IMR-90 (cell line): ENCODE measurements around the gene FRMD4B. TPM values are rescaled to one million over a fixed set of nuclear protein-coding genes. Genes with fewer than 3 reads are reported as not detected.
"Not testable (repeated sequence)": the region's sequence is repeated elsewhere in the genome, so short reads cannot be mapped to it uniquely, and the experiment has no call there.

Experiments
- ATAC-seq: fragments of 200-7000 bp; cut with Tn5 transposase; 2 replicates; pipeline ENCODE4 v1.9.1; 2020; ENCODE audit warnings: low read depth, mild to moderate bottlenecking, moderate library complexity
- BruUV-seq: library from RNA; stranded (reverse); fragments of 400-500 nt; replicated peaks from 2 replicates; lab custom pipeline; 2021; lab: Mats Ljungman, UMichigan
- CTCF ChIA-PET: fragments of 300-600 bp; formaldehyde crosslinking; extraction: SDS; loops from one replicate; lab custom pipeline; 2021; ENCODE audit warnings: antibody characterized with exemption; lab: Yijun Ruan, JAX
- POLR2A ChIA-PET: fragments of 300-600 bp; sonication (Branson Sonifier 250); formaldehyde crosslinking; loops from one replicate; lab custom pipeline; 2022; ENCODE audit warnings: antibody characterized with exemption; ENCODE audit not compliant: unreplicated experiment; lab: Charles Lee
- DNase-seq: peaks from one replicate; pipeline ENCODE4 v3.0.0; 2013
- H2AFZ ChIP-seq: replicated peaks from 2 replicates; pipeline ENCODE3; 2013; ENCODE audit warnings: low read length, mild to moderate bottlenecking; ENCODE audit not compliant: poor library complexity
- H2AK5ac ChIP-seq: 2 replicates; pipeline ENCODE4 v1.6.1; 2013; ENCODE audit warnings: low read depth, low read length, inconsistent platforms
- H2AK9ac ChIP-seq: replicated peaks from 2 replicates; pipeline ENCODE3; 2013; ENCODE audit warnings: mild to moderate bottlenecking, low read depth, low read length, moderate library complexity; ENCODE audit not compliant: poor library complexity
- H2BK120ac ChIP-seq: 2 replicates; pipeline ENCODE4 v1.6.1; 2013; ENCODE audit warnings: low read depth, low read length, inconsistent platforms
- H2BK15ac ChIP-seq: 3 replicates; pipeline ENCODE4 v1.6.1; 2013; ENCODE audit warnings: low read depth, low read length, inconsistent platforms
- H2BK20ac ChIP-seq: 2 replicates; pipeline ENCODE4 v1.6.1; 2013; ENCODE audit warnings: low read depth, mild to moderate bottlenecking, inconsistent platforms, low read length, moderate library complexity
- H2BK5ac ChIP-seq: 2 replicates; pipeline ENCODE4 v1.6.1; 2013; ENCODE audit warnings: mild to moderate bottlenecking, low read depth, low read length, inconsistent platforms; ENCODE audit not compliant: poor library complexity, severe bottlenecking
- H3K14ac ChIP-seq: replicated peaks from 2 replicates; pipeline ENCODE4 v1.6.1; 2013; ENCODE audit warnings: low read depth, low read length, inconsistent platforms
- H3K18ac ChIP-seq: 2 replicates; pipeline ENCODE4 v1.6.1; 2013; ENCODE audit warnings: low read depth, low read length, control low read depth
- H3K23ac ChIP-seq: 2 replicates; pipeline ENCODE4 v1.6.1; 2013; ENCODE audit warnings: low read depth, low read length, inconsistent platforms
- H3K27ac ChIP-seq: 2 replicates; pipeline ENCODE4 v1.5.1; 2013; ENCODE audit warnings: mild to moderate bottlenecking, control low read depth, low read length; ENCODE audit not compliant: insufficient read depth
- H3K27me3 ChIP-seq: 2 replicates; pipeline ENCODE4 v1.6.1; 2013; ENCODE audit warnings: low read length; ENCODE audit not compliant: control insufficient read depth, insufficient read depth
- H3K36me3 ChIP-seq: 2 replicates; pipeline ENCODE4 v1.6.1; 2013; ENCODE audit warnings: low read length, mixed read lengths; ENCODE audit not compliant: control insufficient read depth, insufficient read depth
- H3K4ac ChIP-seq: 2 replicates; pipeline ENCODE4 v1.6.1; 2013; ENCODE audit warnings: low read depth, low read length, inconsistent platforms
- H3K4me1 ChIP-seq: 2 replicates; pipeline ENCODE4 v1.6.1; 2013; ENCODE audit warnings: low read length, mixed read lengths; ENCODE audit not compliant: control insufficient read depth, insufficient read depth
- H3K4me2 ChIP-seq: 2 replicates; pipeline ENCODE4 v1.6.1; 2013; ENCODE audit warnings: low read depth, mild to moderate bottlenecking, control low read depth, low read length, moderate library complexity
- H3K4me3 ChIP-seq: 2 replicates; pipeline ENCODE4 v1.5.1; 2013; ENCODE audit warnings: low read depth, mild to moderate bottlenecking, control low read depth, low read length, moderate library complexity; ENCODE audit not compliant: insufficient read depth
- H3K56ac ChIP-seq: 2 replicates; pipeline ENCODE4 v1.6.1; 2013; ENCODE audit warnings: low read length, inconsistent platforms; ENCODE audit not compliant: insufficient read depth; ENCODE audit errors: extremely low read depth
- H3K79me1 ChIP-seq, 2 experiments: 2 replicates each; pipeline ENCODE4 v1.6.1; 2013; ENCODE audit warnings: low read length in 2 of 2, inconsistent platforms in 1 of 2, low read depth in 1 of 2
- H3K9ac ChIP-seq: 2 replicates; pipeline ENCODE4 v1.6.1; 2013; ENCODE audit warnings: low read depth, low read length, control low read depth
- H3K9me1 ChIP-seq: 2 replicates; pipeline ENCODE4 v1.6.1; 2013; ENCODE audit warnings: low read length, inconsistent platforms; ENCODE audit not compliant: insufficient read depth
- H3K9me3 ChIP-seq: 2 replicates; pipeline ENCODE4 v1.6.1; 2013; ENCODE audit warnings: low read length; ENCODE audit not compliant: control insufficient read depth, insufficient read depth
- H4K20me1 ChIP-seq: 2 replicates; pipeline ENCODE4 v1.6.1; 2013; ENCODE audit warnings: low read length, inconsistent platforms; ENCODE audit not compliant: insufficient read depth
- H4K5ac ChIP-seq: 2 replicates; pipeline ENCODE4 v1.6.1; 2013; ENCODE audit warnings: mild to moderate bottlenecking, low read depth, low read length, control low read depth
- H4K8ac ChIP-seq, 2 experiments: 2 replicates each; pipeline ENCODE4 v1.6.1; 2013; ENCODE audit warnings: low read depth in 2 of 2, low read length in 2 of 2, control low read depth in 1 of 2, inconsistent platforms in 1 of 2
- H4K91ac ChIP-seq: 2 replicates; pipeline ENCODE4 v1.6.1; 2013; ENCODE audit warnings: low read depth, low read length, inconsistent platforms; ENCODE audit not compliant: insufficient read depth
- WGBS, 2 experiments: methylation state at CpG; one replicate each; pipeline versions ENCODE4 v1.1.5 to v1.1.7; 2013; ENCODE audit warnings: missing lambda C conversion rate in 2 of 2; ENCODE audit not compliant: insufficient read length in 1 of 2; ENCODE audit errors: extremely low coverage in 2 of 2; 5-methylcytosine and 5-hydroxymethylcytosine counted together
- dilution Hi-C: fragments of 300-500 bp; cut with HindIII; formaldehyde crosslinking; loops from one replicate; pipeline ENCODE4 v1.14.3; 2018; ENCODE audit warnings: low sequenced_read_pairs; ENCODE audit not compliant: unreplicated experiment
- in situ Hi-C: fragments of 300-500 bp; cut with MboI; formaldehyde crosslinking; loops from 3 replicates; pipeline ENCODE4 v1.14.3; 2019; ENCODE audit warnings: low sequenced_read_pairs, inconsistent platforms, mixed read lengths
- intact Hi-C: fragments of 100-400 bp; cut with micrococcal nuclease; formaldehyde crosslinking; loops from 2 replicates; pipeline ENCODE4 v1.10.0; 2022
- polyA plus RNA-seq, 3 experiments: library from polyadenylated mRNA; depleted of rRNA; stranded (reverse); fragments of >200 nt; gene quantifications; 2 replicates each; pipeline ENCODE4 v1.2.3, GENCODE V29; 2012; ENCODE audit warnings: low replicate concordance in 1 of 3
- total RNA-seq: library from RNA; depleted of rRNA; stranded (reverse); fragments of >200 nt; gene quantifications from 2 replicates; pipeline ENCODE4 v1.2.3, GENCODE V29; 2012

Gene FRMD4B
- total and polyA plus RNA-seq, 2 of the 4 experiments (the other 2 are of a cell fraction), result 0.14 to 0.36 TPM

DNA sequence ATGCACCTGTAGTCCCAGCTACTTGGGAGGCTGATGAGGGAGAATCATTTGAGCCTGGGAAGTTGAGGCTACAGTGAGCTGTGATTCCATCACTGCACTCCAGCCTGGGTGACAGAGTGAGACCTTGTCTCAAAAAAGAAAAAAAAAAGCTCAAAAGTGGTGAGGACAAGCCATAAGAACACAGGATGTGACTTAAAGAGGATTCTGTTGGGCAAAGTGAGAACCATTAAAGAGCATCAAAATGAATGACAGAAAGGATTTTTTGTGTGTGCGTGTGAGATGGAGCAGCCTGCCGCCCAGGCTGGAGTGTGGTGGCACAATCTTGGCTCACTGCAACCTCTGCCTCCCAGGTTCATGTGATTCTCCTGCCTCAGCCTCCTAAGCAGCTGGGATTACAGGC lies 119.8 kb downstream of the FRMD4B start:
- H2AFZ ChIP-seq, H3K14ac ChIP-seq, H3K18ac ChIP-seq, H3K4ac ChIP-seq, H3K4me2 ChIP-seq, H3K4me1 ChIP-seq, ATAC-seq, H4K20me1 ChIP-seq, H3K79me1 ChIP-seq, H2BK120ac ChIP-seq, H4K5ac ChIP-seq, H2BK20ac ChIP-seq, H2AK5ac ChIP-seq, H3K27ac ChIP-seq, H3K23ac ChIP-seq, H2BK5ac ChIP-seq, H3K27me3 ChIP-seq, CTCF ChIA-PET, DNase-seq, dilution Hi-C loops, H3K36me3 ChIP-seq, H2BK15ac ChIP-seq, intact Hi-C loops, H3K56ac ChIP-seq, H3K9me3 ChIP-seq, H3K9me1 ChIP-seq, H4K91ac ChIP-seq, H2AK9ac ChIP-seq, H3K9ac ChIP-seq, H4K8ac ChIP-seq, POLR2A ChIA-PET, H3K4me3 ChIP-seq, in situ Hi-C loops, BruUV-seq: not testable (repeated sequence)
- no CpG with 5 or more reads among the region's 2 CpGs for WGBS, 2 experiments
